MG63 (cell line): ENCODE data around the gene ABHD6. TPM values are rescaled to one million over a fixed set of nuclear protein-coding genes. Genes with fewer than 3 reads are reported as not detected.
"Not testable (repeated sequence)": the region's sequence is repeated elsewhere in the genome, so short reads cannot be mapped to it uniquely, and the experiment has no call there.

Experiments used
- DNase-seq: peaks from one replicate; pipeline ENCODE4 v3.0.0-alpha.2; 2020
- H3K27me3 ChIP-seq: fragments of 250-450 bp; sonication (Bioruptor Pico); 2 replicates; pipeline ENCODE4 v1.5.1; 2020; ENCODE audit warnings: mild to moderate bottlenecking, moderate library complexity
- H3K36me3 ChIP-seq: fragments of 250-450 bp; sonication (Bioruptor Pico); 2 replicates; pipeline ENCODE4 v1.5.1; 2020; ENCODE audit warnings: mild to moderate bottlenecking, moderate library complexity
- H3K4me3 ChIP-seq: fragments of 250-450 bp; sonication (Bioruptor Pico); 2 replicates; pipeline ENCODE4 v1.5.1; 2020; ENCODE audit warnings: mild to moderate bottlenecking, moderate library complexity
- H3K9me3 ChIP-seq: fragments of 250-450 bp; sonication (Bioruptor Pico); 2 replicates; pipeline ENCODE4 v1.5.1; 2020; ENCODE audit warnings: mild to moderate bottlenecking, moderate library complexity
- total RNA-seq: library from RNA; depleted of rRNA; stranded (reverse); fragments of >200 nt; shearing (Covaris generic); gene quantifications from 2 replicates; pipeline ENCODE4 v1.2.3, GENCODE V29; 2014; ENCODE audit warnings: low replicate concordance

The ABHD6 gene
- total RNA-seq, 1 experiment from 2014 or later: 2.1 TPM

GRCh38 chr3:58230876-58231552, 6.6 kb upstream of the ABHD6 start:
- Histone ChIP-seq H3K36me3 (no peaks in the 10 kb centered on the region), H3K4me3 (no peak overlapping the region), H3K9me3 (no peaks in the 10 kb centered on the region), H3K27me3 (no peaks in the 10 kb centered on the region)
- DNase-seq: no peak

- no peak for DNase-seq
- Histone ChIP-seq H3K27me3 (no peaks in the 10 kb centered on the region), H3K9me3 (no peaks in the 10 kb centered on the region), H3K36me3 (no peaks in the 10 kb centered on the region), H3K4me3 (no peak overlapping the region)
Measured at GRCh38 chr3:58231666-58232065, 5.9 kb upstream of the ABHD6 start.

- Histone ChIP-seq H3K27me3 (no peaks in the 10 kb centered on the region), H3K9me3 (no peaks in the 10 kb centered on the region), H3K36me3 (no peaks in the 10 kb centered on the region), H3K4me3 (no peak overlapping the region)
- peak; percentile 19 for DNase-seq
Measured at GRCh38 chr3:58234516-58234931, 3.1 kb upstream of the ABHD6 start.

GRCh38 chr3:58235970-58236369, 1.6 kb upstream of the ABHD6 start:
- H3K36me3 ChIP-seq: no peaks in the 10 kb centered on the region
- no peaks in the 10 kb centered on the region for H3K27me3 ChIP-seq
- no peaks in the 10 kb centered on the region for H3K9me3 ChIP-seq
- no peak overlapping the region for H3K4me3 ChIP-seq
- no peak for DNase-seq

GRCh38 chr3:58236527-58237237, 910 bp upstream of the ABHD6 start:
- no peak for DNase-seq
- Histone ChIP-seq H3K4me3 (peak overlapping the region; percentile 65), H3K27me3 (no peaks in the 10 kb centered on the region), H3K9me3 (no peaks in the 10 kb centered on the region), H3K36me3 (no peaks in the 10 kb centered on the region)

- H3K4me3 ChIP-seq: peak overlapping the region; percentile 65
- H3K9me3 ChIP-seq: no peaks in the 10 kb centered on the region
- no peaks in the 10 kb centered on the region for H3K36me3 ChIP-seq
- no peaks in the 10 kb centered on the region for H3K27me3 ChIP-seq
- peak; percentile 43 for DNase-seq
Measured at GRCh38 chr3:58237941-58238681, 519 bp downstream of the ABHD6 start.

GRCh38 chr3:58238830-58239229, 1.2 kb downstream of the ABHD6 start:
- Histone ChIP-seq H3K36me3 (no peaks in the 10 kb centered on the region), H3K4me3 (no peak overlapping the region), H3K9me3 (no peaks in the 10 kb centered on the region), H3K27me3 (no peaks in the 10 kb centered on the region)
- no peak for DNase-seq

- Histone ChIP-seq H3K27me3 (no peaks in the 10 kb centered on the region), H3K9me3 (no peaks in the 10 kb centered on the region), H3K4me3 (no peak overlapping the region), H3K36me3 (no peaks in the 10 kb centered on the region)
- DNase-seq: no peak
Measured at GRCh38 chr3:58241306-58242044, 3.9 kb downstream of the ABHD6 start.

- Histone ChIP-seq H3K4me3 (no peak overlapping the region), H3K36me3 (no peaks in the 10 kb centered on the region), H3K27me3 (no peaks in the 10 kb centered on the region), H3K9me3 (no peaks in the 10 kb centered on the region)
- DNase-seq: no peak
Measured at GRCh38 chr3:58242340-58242739, 4.7 kb downstream of the ABHD6 start.

- not testable (repeated sequence) for H3K9me3 ChIP-seq, H3K36me3 ChIP-seq
Measured at GRCh38 chr3:58242860-58243259, 5.3 kb downstream of the ABHD6 start.

GRCh38 chr3:58243976-58244585, 6.5 kb downstream of the ABHD6 start:
- no peaks in the 10 kb centered on the region for H3K27me3 ChIP-seq
- no peak for DNase-seq
- no peaks in the 10 kb centered on the region for H3K36me3 ChIP-seq
- H3K9me3 ChIP-seq: no peaks in the 10 kb centered on the region
- no peak overlapping the region for H3K4me3 ChIP-seq

More at GRCh38 chr3:58242860-58243259, 5.3 kb downstream of the ABHD6 start:
- not testable (repeated sequence) for DNase-seq, H3K4me3 ChIP-seq, H3K27me3 ChIP-seq

GRCh38 chr3:58246148-58247047, 8.8 kb downstream of the ABHD6 start:
- H3K36me3 ChIP-seq: no peaks in the 10 kb centered on the region
- no peak overlapping the region for H3K4me3 ChIP-seq
- H3K9me3 ChIP-seq: no peaks in the 10 kb centered on the region
- no peak for DNase-seq
- no peaks in the 10 kb centered on the region for H3K27me3 ChIP-seq

- DNase-seq: peak; percentile 2
- H3K36me3 ChIP-seq: no peaks in the 10 kb centered on the region
- no peaks in the 10 kb centered on the region for H3K9me3 ChIP-seq
- no peak overlapping the region for H3K4me3 ChIP-seq
- H3K27me3 ChIP-seq: no peaks in the 10 kb centered on the region
Measured at GRCh38 chr3:58249358-58250092, 11.9 kb downstream of the ABHD6 start.

GRCh38 chr3:58250093-58250707, 12.6 kb downstream of the ABHD6 start:
- H3K4me3 ChIP-seq: no peak overlapping the region
- H3K27me3 ChIP-seq: no peaks in the 10 kb centered on the region
- no peak for DNase-seq
- no peaks in the 10 kb centered on the region for H3K36me3 ChIP-seq
- no peaks in the 10 kb centered on the region for H3K9me3 ChIP-seq

GRCh38 chr3:58251631-58252035, 14.0 kb downstream of the ABHD6 start:
- no peak for DNase-seq

More at GRCh38 chr3:58251631-58252035, 14.0 kb downstream of the ABHD6 start:
- H3K36me3 ChIP-seq: no peaks in the 10 kb centered on the region
- no peaks in the 10 kb centered on the region for H3K27me3 ChIP-seq
- no peaks in the 10 kb centered on the region for H3K9me3 ChIP-seq
- H3K4me3 ChIP-seq: no peak overlapping the region
